Stomach (tissue), 9 donors: Measurements from ENCODE around the gene COPS7B. TPM values are rescaled to one million over a fixed set of nuclear protein-coding genes. Genes with fewer than 3 reads are reported as not detected.

Experiments
- DNase-seq, 2 donors: peaks; one replicate each; pipeline versions ENCODE4 v3.0.0 to v3.0.0-alpha.2; 2013 to 2019
- H3K27ac ChIP-seq, 5 donors: fragments of 200-600 bp in 4 of 5; sonication (generic) in 4 of 5; one replicate each; pipeline ENCODE4 v1.5.1; 2013 to 2019; ENCODE audit warnings: mild to moderate bottlenecking in 1 of 5, moderate library complexity in 1 of 5
- H3K27me3 ChIP-seq, 3 donors: fragments of 200-600 bp; sonication (generic); one replicate each; pipeline ENCODE4 v1.5.1; 2017 to 2019; ENCODE audit warnings: mixed run types in 1 of 3
- H3K36me3 ChIP-seq, 4 donors: fragments of 200-600 bp; sonication (generic); 1 replicate in 3 of 4; 2 replicates in 1 of 4; pipeline ENCODE4 v1.5.1; 2016 to 2019
- H3K4me1 ChIP-seq, 4 donors: fragments of 200-600 bp; sonication (generic); one replicate each; pipeline ENCODE4 v1.5.1; 2016 to 2019
- H3K4me3 ChIP-seq, 4 donors: fragments of 200-600 bp; sonication (generic) in 3 of 4; one replicate each; pipeline ENCODE4 v1.5.1; 2016 to 2019; ENCODE audit warnings: mild to moderate bottlenecking in 1 of 4
- H3K9me3 ChIP-seq, 4 donors: fragments of 200-600 bp; sonication (generic); one replicate each; pipeline ENCODE4 v1.5.1; 2016 to 2019
- EP300 ChIP-seq: sonication (generic); formaldehyde crosslinking; IDR thresholded peaks from one replicate; pipeline ENCODE4 v1.6.1; 2017; ENCODE audit warnings: antibody characterized with exemption
- POLR2A ChIP-seq, 4 donors: fragments of 450-650 bp; IDR thresholded peaks; one replicate each; pipeline ENCODE4 v1.6.1; 2016; ENCODE audit warnings: antibody characterized with exemption in 4 of 4, control low read depth in 2 of 4, mild to moderate bottlenecking in 1 of 4, moderate library complexity in 1 of 4
- POLR2AphosphoS5 ChIP-seq, 3 donors: sonication (generic); formaldehyde crosslinking; IDR thresholded peaks; one replicate each; pipeline ENCODE4 v1.6.1; 2016; ENCODE audit warnings: antibody characterized with exemption in 3 of 3
- WGBS, 5 donors: extraction: QIAGEN DNeasy Blood & Tissue Kit in 3 of 5; methylation state at CpG; one replicate each; pipeline versions ENCODE4 v1.1.5 to v1.1.7; 2013 to 2018; 5-methylcytosine and 5-hydroxymethylcytosine counted together
- intact Hi-C: fragments of 100-400 bp; cut with DNase I; formaldehyde crosslinking; loops from one replicate; pipeline ENCODE4 v1.15.1; 2023; ENCODE audit warnings: low total_unique reads
- polyA plus RNA-seq, 3 donors: library from polyadenylated mRNA; stranded (reverse); fragments of 200-250 nt; gene quantifications; one replicate each; pipeline ENCODE4 v1.2.3, GENCODE V29; 2013
- total RNA-seq, 5 donors: library from RNA; depleted of rRNA; stranded (reverse); fragments of >200 nt; gene quantifications; one replicate each; pipeline versions ENCODE4 v1.1.0 to v1.2.3, GENCODE V29; 2014 to 2016
- TF ChIP-seq, protein P1 (sequence below), 7 experiments: fragments of 450-650 bp in 4 of 7; fragments of 200-600 bp in 3 of 7; sonication (generic) in 3 of 7; IDR thresholded peaks; one replicate each; pipeline ENCODE4 v1.5.1; 2016 to 2019; ENCODE audit warnings: antibody characterized with exemption in 7 of 7, control low read depth in 2 of 7, mild to moderate bottlenecking in 1 of 7
- donor health status: healthy with polysubstance abuse.
- donor health status: Bipolar disorder and iron deficiency.
- donor health status: healthy.

COPS7B gene
- total and polyA plus RNA-seq, 8 donors = 2.3 to 89.3 (median 22.9) TPM

GRCh38 chr2:231803501-231804138, 17.4 kb downstream of the COPS7B start:
- peaks cover 54 to 100% (median 89%) of the 10 kb centered on the region in 4 donors for H3K36me3 ChIP-seq

GRCh38 chr2:231807020-231807419, 20.8 kb downstream of the COPS7B start:
- no peak overlapping the region for H3K4me3 ChIP-seq
- no peaks in the 10 kb centered on the region for H3K9me3 ChIP-seq
- H3K36me3 ChIP-seq = peaks cover 41 to 99% (median 88%) of the 10 kb centered on the region in 4 donors
- no peaks in the 10 kb centered on the region for H3K27me3 ChIP-seq
- H3K27ac ChIP-seq = no peak overlapping the region
- intact Hi-C loops = no loop called here
- TF ChIP-seq POLR2AphosphoS5 (IDR thresholded peaks at IDR 0.05) (no peak), EP300 (no peak), POLR2A (IDR thresholded peaks at IDR 0.05) (no peak)
- TF ChIP-seq, protein P1, sequence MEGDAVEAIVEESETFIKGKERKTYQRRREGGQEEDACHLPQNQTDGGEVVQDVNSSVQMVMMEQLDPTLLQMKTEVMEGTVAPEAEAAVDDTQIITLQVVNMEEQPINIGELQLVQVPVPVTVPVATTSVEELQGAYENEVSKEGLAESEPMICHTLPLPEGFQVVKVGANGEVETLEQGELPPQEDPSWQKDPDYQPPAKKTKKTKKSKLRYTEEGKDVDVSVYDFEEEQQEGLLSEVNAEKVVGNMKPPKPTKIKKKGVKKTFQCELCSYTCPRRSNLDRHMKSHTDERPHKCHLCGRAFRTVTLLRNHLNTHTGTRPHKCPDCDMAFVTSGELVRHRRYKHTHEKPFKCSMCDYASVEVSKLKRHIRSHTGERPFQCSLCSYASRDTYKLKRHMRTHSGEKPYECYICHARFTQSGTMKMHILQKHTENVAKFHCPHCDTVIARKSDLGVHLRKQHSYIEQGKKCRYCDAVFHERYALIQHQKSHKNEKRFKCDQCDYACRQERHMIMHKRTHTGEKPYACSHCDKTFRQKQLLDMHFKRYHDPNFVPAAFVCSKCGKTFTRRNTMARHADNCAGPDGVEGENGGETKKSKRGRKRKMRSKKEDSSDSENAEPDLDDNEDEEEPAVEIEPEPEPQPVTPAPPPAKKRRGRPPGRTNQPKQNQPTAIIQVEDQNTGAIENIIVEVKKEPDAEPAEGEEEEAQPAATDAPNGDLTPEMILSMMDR (IDR thresholded peaks at IDR 0.05) = no peak
- H3K4me1 ChIP-seq = peaks cover 0 to 3% (median 0%) of the 10 kb centered on the region in 4 donors
- no peak for DNase-seq
- WGBS, 5 donors = 72 to 82% (median 80%) methylated on average over 2 of the region's 2 CpGs

More at GRCh38 chr2:231803501-231804138, 17.4 kb downstream of the COPS7B start:
- Histone ChIP-seq H3K27ac (no peak overlapping the region), H3K27me3 (no peaks in the 10 kb centered on the region), H3K4me3 (no peak overlapping the region), H3K4me1 (peaks cover 0 to 11% (median 1%) of the 10 kb centered on the region in 4 donors), H3K9me3 (no peaks in the 10 kb centered on the region)
- 92 to 94% (median 94%) methylated on average over 9 of the region's 9 CpGs for WGBS, 5 donors
- no peak for DNase-seq
- TF ChIP-seq POLR2AphosphoS5 (IDR thresholded peaks at IDR 0.05) (no peak), EP300 (no peak), POLR2A (IDR thresholded peaks at IDR 0.05) (no peak)
- TF ChIP-seq, protein P1 (IDR thresholded peaks at IDR 0.05) = no peak
- intact Hi-C loops = no loop called here

DNA sequence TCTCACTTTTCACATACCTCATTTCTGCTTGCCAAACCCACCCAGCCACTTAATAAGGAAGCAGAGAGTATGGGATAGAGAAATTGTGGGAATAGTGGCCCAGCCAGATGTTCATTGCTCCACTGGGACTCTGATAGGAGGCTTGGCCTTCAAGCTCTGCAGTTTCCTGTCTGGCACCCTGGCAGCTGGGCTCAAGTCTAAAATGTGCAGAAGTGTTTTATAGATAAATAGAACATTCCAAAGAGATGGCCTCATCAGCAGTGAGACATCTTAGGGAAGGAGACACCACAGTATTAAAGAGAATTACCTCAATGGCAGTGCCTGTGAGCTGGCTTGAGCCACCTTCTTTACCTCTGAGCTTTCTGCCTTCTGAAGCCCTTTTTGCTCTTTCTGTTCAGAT, 24.7 kb downstream of the COPS7B start:
- TF ChIP-seq POLR2AphosphoS5 (IDR thresholded peaks at IDR 0.05) (no peak), EP300 (no peak)
- Histone ChIP-seq H3K9me3 (peaks cover 0 to 8% (median 0%) of the 10 kb centered on the region in 4 donors), H3K4me1 (peaks cover 0 to 3% (median 0%) of the 10 kb centered on the region in 4 donors), H3K27me3 (no peaks in the 10 kb centered on the region), H3K27ac (no peak overlapping the region), H3K36me3 (peaks cover 31 to 97% (median 77%) of the 10 kb centered on the region in 4 donors), H3K4me3 (no peak overlapping the region)
- intact Hi-C loops = no loop called here
- no peak for DNase-seq

DNA sequence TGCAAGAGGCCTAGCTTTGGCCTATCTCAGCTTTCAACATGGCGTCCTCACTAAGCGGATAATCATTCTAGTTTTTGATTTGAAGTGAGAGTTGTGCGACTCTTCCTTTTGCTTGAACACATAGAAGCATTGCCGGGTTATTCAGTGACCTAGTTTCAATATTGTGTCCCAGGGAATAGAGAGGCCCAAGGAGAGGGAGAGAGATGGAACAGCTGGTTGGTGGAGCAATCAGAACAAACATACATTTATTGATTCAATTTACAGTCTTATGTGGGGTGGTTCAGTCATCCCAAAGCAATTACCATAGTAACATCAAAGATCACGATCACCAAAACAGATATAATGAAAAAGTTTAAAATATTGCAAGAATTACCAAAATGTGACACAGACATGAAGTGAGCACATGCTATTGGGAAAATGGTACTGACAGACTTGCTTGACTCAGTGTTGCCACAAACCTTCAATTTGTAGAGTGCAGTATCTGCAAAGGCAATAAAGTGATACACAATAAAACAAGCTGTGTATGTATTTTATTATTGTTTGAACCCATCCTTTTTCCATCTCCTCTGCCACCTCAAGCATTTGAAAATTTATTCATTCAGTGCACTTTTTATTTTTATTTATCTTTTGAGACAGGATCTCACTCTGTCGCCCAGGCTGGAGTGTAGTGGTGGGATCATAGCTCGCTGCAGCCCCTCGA, 30.2 kb downstream of the COPS7B start:
- no peak overlapping the region for H3K27ac ChIP-seq

More for the DNA sequence above, 30.2 kb downstream of the COPS7B start:
- Histone ChIP-seq H3K9me3 (peaks cover 0 to 9% (median 0%) of the 10 kb centered on the region in 4 donors), H3K4me1 (no peaks in the 10 kb centered on the region), H3K27me3 (no peaks in the 10 kb centered on the region), H3K4me3 (no peak overlapping the region), H3K36me3 (peaks cover 0 to 41% (median 23%) of the 10 kb centered on the region in 4 donors)
- no peak for DNase-seq
- intact Hi-C loops = no loop called here
- 85 to 97% (median 95%) methylated on average over 8 of the region's 8 CpGs for WGBS, 5 donors
- no peak for TF ChIP-seq EP300
- TF ChIP-seq POLR2AphosphoS5 (IDR thresholded peaks at IDR 0.05) = no peak
- TF ChIP-seq, protein P1 (IDR thresholded peaks at IDR 0.05) = no peak
- TF ChIP-seq POLR2A (IDR thresholded peaks at IDR 0.05) = no peak
